Measurements from ENCODE around the gene NIPA2.

DNA sequence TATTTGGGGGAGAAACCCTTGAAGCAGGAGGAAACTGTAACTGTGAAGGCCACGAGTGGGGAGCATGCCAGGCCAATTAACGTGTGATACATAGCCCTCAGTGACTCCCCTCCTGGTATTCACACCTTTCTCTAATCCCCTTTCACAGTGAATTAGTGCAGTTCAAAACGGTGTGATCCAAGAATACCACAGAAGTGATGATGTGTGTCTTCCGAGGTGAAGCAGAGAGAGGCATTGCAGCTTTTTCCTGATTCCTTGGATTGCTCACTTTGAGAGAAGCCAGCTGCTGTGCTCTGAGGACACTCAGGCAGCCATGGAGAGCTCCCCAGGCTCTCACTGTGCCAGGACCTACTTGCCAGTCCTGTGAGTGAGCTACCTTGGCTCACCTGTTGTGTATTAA, 17.3 kb downstream of the NIPA2 start:
- TF ChIP-seq, protein P1, sequence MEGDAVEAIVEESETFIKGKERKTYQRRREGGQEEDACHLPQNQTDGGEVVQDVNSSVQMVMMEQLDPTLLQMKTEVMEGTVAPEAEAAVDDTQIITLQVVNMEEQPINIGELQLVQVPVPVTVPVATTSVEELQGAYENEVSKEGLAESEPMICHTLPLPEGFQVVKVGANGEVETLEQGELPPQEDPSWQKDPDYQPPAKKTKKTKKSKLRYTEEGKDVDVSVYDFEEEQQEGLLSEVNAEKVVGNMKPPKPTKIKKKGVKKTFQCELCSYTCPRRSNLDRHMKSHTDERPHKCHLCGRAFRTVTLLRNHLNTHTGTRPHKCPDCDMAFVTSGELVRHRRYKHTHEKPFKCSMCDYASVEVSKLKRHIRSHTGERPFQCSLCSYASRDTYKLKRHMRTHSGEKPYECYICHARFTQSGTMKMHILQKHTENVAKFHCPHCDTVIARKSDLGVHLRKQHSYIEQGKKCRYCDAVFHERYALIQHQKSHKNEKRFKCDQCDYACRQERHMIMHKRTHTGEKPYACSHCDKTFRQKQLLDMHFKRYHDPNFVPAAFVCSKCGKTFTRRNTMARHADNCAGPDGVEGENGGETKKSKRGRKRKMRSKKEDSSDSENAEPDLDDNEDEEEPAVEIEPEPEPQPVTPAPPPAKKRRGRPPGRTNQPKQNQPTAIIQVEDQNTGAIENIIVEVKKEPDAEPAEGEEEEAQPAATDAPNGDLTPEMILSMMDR (IDR thresholded peaks at IDR 0.05; ENCODE audit: low read depth, low read length, poor library complexity, severe bottlenecking), result no peak
- no peak for TF ChIP-seq EZH2phosphoT487 (IDR thresholded peaks at IDR 0.05; ENCODE audit: borderline replicate concordance, low read length)

Data from DOHH2 (cell line).